PC-3 (cell line): ENCODE results near the gene SCRN3.

Source experiments
- CTCF ChIP-seq: fragments of 300-600 bp; sonication (generic); conservative IDR thresholded peaks from 2 replicates; pipeline ENCODE4 v1.5.1; 2017; ENCODE audit warnings: antibody characterized with exemption, low read depth, mild to moderate bottlenecking, low read length
- EZH2 ChIP-seq: fragments of 300-600 bp; sonication (generic); IDR thresholded peaks from one replicate; pipeline ENCODE4 v1.6.1; 2017; ENCODE audit warnings: antibody characterized with exemption, mild to moderate bottlenecking, low read length; ENCODE audit not compliant: unreplicated experiment
- EZH2phosphoT487 ChIP-seq: fragments of 300-600 bp; sonication (generic); IDR thresholded peaks from 2 replicates; pipeline ENCODE4 v1.6.1; 2018; ENCODE audit warnings: mild to moderate bottlenecking, antibody characterized with exemption, low read length, borderline replicate concordance

- no peak for TF ChIP-seq CTCF
- no peak for TF ChIP-seq EZH2
- TF ChIP-seq EZH2phosphoT487, result no peak
These were observed 11.7 kb upstream of the SCRN3 start for GRCh38 chr2:174383796-174384195.
